ENCODE data around the gene ARHGAP24. TPM values are rescaled to one million over a fixed set of nuclear protein-coding genes. Genes with fewer than 3 reads are reported as not detected.

ARHGAP24 gene
- total and polyA plus RNA-seq, 10 of the 15 experiments (the other 5 are each of a cell fraction or from before 2014, with no cell fraction given) = 0.10 to 4.2 (median 0.52) TPM

- no peak for TF ChIP-seq LARP7 (IDR thresholded peaks at IDR 0.05)
Measured at GRCh38 chr4:85672959-85673358, 198.0 kb downstream of the ARHGAP24 start (continued).

GRCh38 chr4:85673540-85673939 lies 198.6 kb downstream of the ARHGAP24 start:
- WGBS (ENCODE audit: insufficient coverage, insufficient replicate concordance, low lambda C conversion rate, missing lambda C conversion rate) = 0% methylated on average over 2 of the region's 2 CpGs
- FAIRE-seq (no peak), DNase-seq (ENCODE audit: low read depth, low spot score) (no peak), ATAC-seq (peak; percentile 31; the same call in 2 of the 3 replicates)
- SMC1A ChIA-PET (ENCODE audit: uncharacterized antibody, unreplicated experiment) = interaction anchor here (1.7 kb wide), 1 partner anchor 10 kb away, joined by 3 read pairs; no protein-coding TSS in a partner anchor
- Histone ChIP-seq H3K36me3 (ENCODE audit: control insufficient read depth in 2 of 2, insufficient read depth in 2 of 2, low read length in 1 of 2) (no peaks in the 10 kb centered on the region), H2AFZ (ENCODE audit: control insufficient read depth, low read depth, low read length) (no peak overlapping the region), H3K27ac (ENCODE audit: control insufficient read depth, insufficient read depth) (no peak overlapping the region), H3K9me3 (replicated peaks; ENCODE audit: control insufficient read depth, insufficient read depth, low read length) (no peaks in the 10 kb centered on the region; the same call in 2 of the 3 replicates), H4K20me1 (ENCODE audit: control insufficient read depth, insufficient read depth) (no peaks in the 10 kb centered on the region), H3K79me2 (ENCODE audit: control insufficient read depth, insufficient read depth, low read length) (no peaks in the 10 kb centered on the region), H3K27me3 (replicated peaks in 1 of 2; ENCODE audit: control insufficient read depth in 2 of 2, insufficient read depth in 2 of 2, low read length in 1 of 2) (no peaks in the 10 kb centered on the region), H3K4me3 (no peak overlapping the region), H3K4me2 (ENCODE audit: control insufficient read depth, insufficient read depth) (no peak overlapping the region), H3K4me1 (ENCODE audit: control insufficient read depth, insufficient read depth, low read length) (no peaks in the 10 kb centered on the region), H3K9ac (ENCODE audit: control insufficient read depth, insufficient read depth, low read length) (no peak overlapping the region)
- in situ Hi-C loops (cut with MboI) = no loop called here
- BruUV-seq (replicated peaks) = no TSS peak
- POLR2A ChIA-PET = interaction anchor here (0.5 kb wide), 1 partner anchor 864 kb away, joined by 3 read pairs; no protein-coding TSS in a partner anchor
- RAD21 ChIA-PET (ENCODE audit: unreplicated experiment) = no interaction called here
- intact Hi-C loops (cut with micrococcal nuclease; ENCODE audit: unreplicated experiment) = no loop called here
- CTCF ChIA-PET = interaction anchor here (1.4 to 1.5 kb wide), 2 partner anchors 13 to 123 kb away, joined by 3 to 6 read pairs; no protein-coding TSS in a partner anchor
- TF ChIP-seq RELB (IDR thresholded peaks at IDR 0.05; ENCODE audit: low read depth) (no peak), IRF4 (IDR thresholded peaks at IDR 0.05; ENCODE audit: low read depth, low read length) (no peak)
